Kidney tubule cell (primary cell): ENCODE measurements around the gene MCCC2.
A peak's percentile ranks its signal among the peaks of the same experiment; 100 is the strongest.
"Not testable (repeated sequence)": the region's sequence is repeated elsewhere in the genome, so short reads cannot be mapped to it uniquely, and the experiment has no call there.

ENCODE experiments used
- DNase-seq: peaks from one replicate; pipeline ENCODE4 v3.0.0-alpha.2; 2018; ENCODE audit warnings: low spot score

The MCCC2 gene

GRCh38 chr5:71586941-71587765 is at the start of gene MCCC2:
Gene MCCC2, plus strand, starts transcription at chr5:71587340. Its CDS starts 86 bp downstream, at chr5:71587426.
- peak; percentile 98 for DNase-seq

- peak; percentile 8 for DNase-seq
These were observed 49.5 kb upstream of the MCCC2 start for GRCh38 chr5:71537687-71538086.

- not testable (repeated sequence) for DNase-seq
These were observed 36.3 kb upstream of the MCCC2 start for GRCh38 chr5:71550885-71551284.

- not testable (repeated sequence) for DNase-seq
These were observed 35.6 kb upstream of the MCCC2 start for GRCh38 chr5:71551582-71551981.

GRCh38 chr5:71552026-71552749 is 35.0 kb upstream of the MCCC2 start:
- not testable (repeated sequence) for DNase-seq

GRCh38 chr5:71563161-71563560 is 24.0 kb upstream of the MCCC2 start:
- DNase-seq: no peak

GRCh38 chr5:71564895-71565294 is 22.2 kb upstream of the MCCC2 start:
- no peak for DNase-seq

- DNase-seq: no peak
These were observed 17.2 kb upstream of the MCCC2 start for GRCh38 chr5:71569748-71570509.

- DNase-seq: not testable (repeated sequence)
These were observed 15.3 kb upstream of the MCCC2 start for GRCh38 chr5:71571811-71572210.

GRCh38 chr5:71573591-71573990 is 13.5 kb upstream of the MCCC2 start:
- DNase-seq: peak; percentile 21

- not testable (repeated sequence) for DNase-seq
These were observed 11.6 kb upstream of the MCCC2 start for GRCh38 chr5:71575588-71575987.

- peak; percentile 91 for DNase-seq
These were observed 10.9 kb upstream of the MCCC2 start for GRCh38 chr5:71576241-71576640.

- not testable (repeated sequence) for DNase-seq
These were observed 9.3 kb upstream of the MCCC2 start for GRCh38 chr5:71577839-71578238.

- DNase-seq: no peak
These were observed 4.1 kb upstream of the MCCC2 start for GRCh38 chr5:71582945-71583584.

- DNase-seq: no peak
These were observed 844 bp upstream of the MCCC2 start for GRCh38 chr5:71586052-71586940.

- no peak for DNase-seq
These were observed 809 bp downstream of the MCCC2 start for GRCh38 chr5:71587766-71588532.

- DNase-seq: no peak
These were observed 1.4 kb downstream of the MCCC2 start for GRCh38 chr5:71588533-71588885.

GRCh38 chr5:71589903-71590302 is 2.8 kb downstream of the MCCC2 start:
- DNase-seq: no peak

GRCh38 chr5:71591100-71591499 is 4.0 kb downstream of the MCCC2 start:
- no peak for DNase-seq

- no peak for DNase-seq
These were observed 9.0 kb downstream of the MCCC2 start for GRCh38 chr5:71596169-71596568.
